Activated effector memory CD4-positive, alpha-beta T cell treated with anti-CD3 and anti-CD28 coated beads, Interleukin-2, amount 50 U/mL, for 16 hours (primary cell): Measurements from ENCODE around the gene YEATS4.
"Not testable (repeated sequence)": the region's sequence is repeated elsewhere in the genome, so short reads cannot be mapped to it uniquely, and the experiment has no call there.

Experiments used
- DNase-seq: peaks from one replicate; pipeline ENCODE4 v3.0.0-alpha.2; 2020

YEATS4 gene

DNA sequence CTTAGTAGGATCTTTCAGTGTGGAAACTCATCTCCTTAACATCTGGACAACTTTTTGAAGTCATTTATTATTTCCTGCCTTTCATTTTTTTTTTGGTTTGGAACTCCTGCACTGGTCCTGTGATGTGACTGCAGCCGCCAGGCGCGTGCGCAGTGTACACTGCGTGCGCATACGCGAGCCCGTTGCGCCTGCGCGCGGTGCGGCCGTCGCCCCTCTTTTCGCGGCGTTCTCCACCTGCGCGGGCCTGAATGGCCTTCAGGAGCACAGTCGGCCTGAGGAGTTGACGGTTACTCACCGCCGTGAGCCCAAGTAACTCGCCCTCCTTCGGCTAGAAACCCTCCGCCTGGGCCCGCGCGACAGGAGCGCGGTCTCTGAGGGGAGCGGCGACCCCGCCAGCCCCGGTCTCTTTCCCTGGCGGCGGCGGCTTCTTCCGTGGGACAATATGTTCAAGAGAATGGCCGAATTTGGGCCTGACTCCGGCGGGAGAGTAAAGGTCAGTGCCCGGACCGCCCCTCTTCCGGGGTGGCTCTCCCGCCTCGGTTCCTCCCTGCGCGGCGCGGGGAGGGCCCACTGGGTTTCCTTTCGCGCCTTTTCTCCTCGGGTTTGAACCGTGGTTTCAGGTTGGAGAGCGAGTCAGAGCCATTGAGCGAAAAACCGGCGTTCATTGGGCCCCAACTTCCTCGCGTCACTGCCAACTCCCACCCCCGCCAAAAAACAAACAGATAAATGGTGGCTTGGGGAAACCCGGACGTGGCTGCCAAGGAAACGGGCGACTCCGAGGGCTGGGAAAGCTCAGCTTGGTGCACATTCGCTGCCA, at the start of gene YEATS4:
TSS of gene YEATS4 (plus strand) at position 213 of the 817 bp plus-strand sequence. CDS start at position 443, 230 bp downstream.
- DNase-seq, result peak; percentile 94

DNA sequence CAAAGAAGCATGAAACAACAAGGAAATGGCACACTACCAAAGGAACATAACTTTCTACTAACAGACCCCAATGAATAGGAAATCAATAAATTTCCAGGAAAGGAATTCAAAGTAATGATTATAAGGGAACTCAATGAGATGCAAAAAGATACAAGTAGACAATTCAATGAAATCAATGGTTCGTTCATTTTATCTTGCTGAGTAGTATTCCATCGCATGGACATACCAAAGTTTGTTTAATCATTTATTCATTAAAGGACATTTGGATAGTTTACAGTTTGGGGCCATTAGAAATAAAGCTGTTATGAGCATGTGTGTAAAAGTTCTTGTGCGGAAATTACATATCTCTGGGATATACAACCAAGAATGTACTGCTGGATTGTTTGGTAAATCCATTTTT, 46.3 kb upstream of the YEATS4 start:
- no peak for DNase-seq

DNA sequence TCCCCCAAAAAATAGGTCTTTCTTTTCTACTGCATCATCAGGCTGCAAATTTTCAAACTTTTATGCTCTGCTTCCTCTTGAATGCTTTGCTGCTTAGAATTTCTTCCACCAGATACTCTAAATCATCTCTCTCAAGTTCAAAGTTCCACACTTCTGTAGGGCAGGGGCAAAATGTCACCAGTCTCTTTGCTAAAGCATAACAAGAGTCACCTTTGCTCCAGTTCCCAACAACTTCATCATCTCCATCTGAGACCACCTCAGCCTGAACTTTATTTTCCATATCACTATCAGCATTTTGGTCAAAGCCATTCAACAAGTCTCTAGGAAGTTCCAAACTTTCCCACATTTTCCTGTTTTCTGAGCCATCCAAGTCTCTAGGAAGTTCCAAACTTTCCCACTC, 42.8 kb upstream of the YEATS4 start:
- not testable (repeated sequence) for DNase-seq

DNA sequence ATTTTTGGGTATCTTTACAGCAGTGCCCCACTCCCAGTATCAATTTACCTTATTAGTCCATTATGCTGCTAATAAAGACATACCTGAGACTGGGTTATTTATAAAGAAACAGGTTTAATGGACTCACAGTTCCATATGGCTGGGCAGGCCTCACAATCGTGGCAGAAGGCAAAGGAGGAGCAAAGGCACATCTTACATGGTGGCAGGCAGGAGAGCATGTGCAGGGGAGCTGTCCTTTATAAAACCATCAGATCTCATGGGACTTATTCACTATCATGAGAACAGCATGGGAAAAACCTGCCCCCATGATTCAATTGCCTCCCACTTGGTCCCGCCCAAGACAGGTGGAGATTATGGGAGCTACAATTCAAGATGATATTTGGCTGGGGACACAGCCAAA, 42.3 kb upstream of the YEATS4 start:
- not testable (repeated sequence) for DNase-seq

DNA sequence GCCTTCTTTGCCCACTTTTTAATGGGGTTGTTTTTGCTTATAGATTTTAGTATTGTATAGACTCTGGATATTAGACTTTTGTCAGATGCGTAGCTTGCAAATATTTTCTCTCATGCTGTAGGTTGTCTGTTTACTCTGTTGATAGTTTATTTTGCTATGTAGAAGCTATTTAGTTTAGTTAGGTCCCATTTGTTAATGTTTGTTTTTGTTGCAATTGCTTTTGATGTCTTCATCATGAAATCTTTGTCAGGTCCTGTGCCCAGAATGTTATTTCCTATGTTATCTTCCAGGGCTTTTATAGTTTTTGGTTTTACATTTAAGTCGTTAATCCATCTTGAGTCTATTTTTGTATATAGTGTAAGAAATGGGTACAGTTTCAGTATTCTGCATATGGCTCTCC, 41.3 kb upstream of the YEATS4 start:
- no peak for DNase-seq

DNA sequence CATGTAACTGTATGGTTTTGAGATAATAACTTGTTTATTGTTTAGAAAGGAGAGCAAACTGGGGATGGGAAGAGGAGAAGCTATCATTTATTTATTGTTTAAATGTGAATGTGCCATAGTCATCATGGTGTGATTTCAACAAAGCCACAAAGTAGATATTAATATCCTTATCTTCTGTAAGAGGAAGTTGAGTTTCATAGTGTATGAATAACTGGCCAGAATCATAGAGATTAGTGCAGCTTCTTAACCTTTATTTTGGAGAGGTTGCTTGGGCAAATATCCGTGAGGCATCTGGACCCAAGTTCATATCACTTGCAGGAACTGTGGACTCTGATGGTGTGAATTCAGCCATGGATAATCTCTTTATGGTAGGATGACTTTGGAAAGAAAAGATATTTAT, 38.2 kb upstream of the YEATS4 start:
- DNase-seq, result no peak

DNA sequence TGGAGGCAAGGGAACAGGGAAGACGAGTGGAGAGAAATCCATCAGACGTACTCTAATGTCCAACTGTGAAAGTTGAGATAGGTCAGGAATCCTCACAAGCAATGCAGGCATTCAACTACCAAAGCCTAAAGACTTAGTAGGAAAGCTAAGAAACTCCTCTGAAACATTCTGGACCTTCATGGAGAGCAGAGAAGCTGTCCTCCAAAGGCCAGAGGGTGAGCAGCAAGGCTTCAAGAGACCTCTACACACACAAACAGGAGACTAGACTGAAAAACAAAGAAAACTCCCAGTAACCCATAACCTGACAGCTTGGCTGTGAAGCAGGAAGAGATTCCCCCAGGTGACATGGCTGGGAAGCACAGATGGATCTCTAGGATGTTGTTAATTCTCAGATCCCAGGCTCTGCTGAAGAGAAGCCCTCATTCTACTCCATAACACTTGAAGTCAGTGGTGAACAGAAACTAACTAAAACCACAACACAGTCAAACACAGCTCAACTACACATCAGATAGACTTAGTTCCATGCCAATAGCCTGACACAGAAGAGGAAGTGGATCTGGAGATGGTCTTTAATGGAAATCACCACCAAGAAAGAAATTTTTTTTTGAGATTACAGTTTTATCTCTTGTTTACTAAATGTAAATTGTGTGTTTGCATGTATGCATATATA, 34.6 kb upstream of the YEATS4 start:
- no peak for DNase-seq

DNA sequence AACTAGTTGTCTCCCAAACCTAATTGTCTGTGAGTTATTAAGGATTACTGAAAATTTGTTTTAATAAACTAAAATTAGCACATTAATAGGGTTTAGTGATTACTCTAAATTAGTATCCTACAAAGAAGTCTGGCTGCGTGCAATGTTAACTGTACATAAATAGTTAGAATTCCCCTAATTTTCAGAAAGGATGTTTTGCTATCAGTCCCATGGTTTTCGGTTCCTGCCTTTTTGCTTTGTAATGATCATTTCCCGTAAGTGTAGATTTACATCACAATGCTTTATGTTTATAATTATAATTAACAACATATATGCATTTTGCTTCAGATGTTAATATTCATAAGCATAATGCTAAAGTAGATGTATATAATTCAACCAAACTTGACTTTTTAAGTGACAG, 31.1 kb upstream of the YEATS4 start:
- no peak for DNase-seq

DNA sequence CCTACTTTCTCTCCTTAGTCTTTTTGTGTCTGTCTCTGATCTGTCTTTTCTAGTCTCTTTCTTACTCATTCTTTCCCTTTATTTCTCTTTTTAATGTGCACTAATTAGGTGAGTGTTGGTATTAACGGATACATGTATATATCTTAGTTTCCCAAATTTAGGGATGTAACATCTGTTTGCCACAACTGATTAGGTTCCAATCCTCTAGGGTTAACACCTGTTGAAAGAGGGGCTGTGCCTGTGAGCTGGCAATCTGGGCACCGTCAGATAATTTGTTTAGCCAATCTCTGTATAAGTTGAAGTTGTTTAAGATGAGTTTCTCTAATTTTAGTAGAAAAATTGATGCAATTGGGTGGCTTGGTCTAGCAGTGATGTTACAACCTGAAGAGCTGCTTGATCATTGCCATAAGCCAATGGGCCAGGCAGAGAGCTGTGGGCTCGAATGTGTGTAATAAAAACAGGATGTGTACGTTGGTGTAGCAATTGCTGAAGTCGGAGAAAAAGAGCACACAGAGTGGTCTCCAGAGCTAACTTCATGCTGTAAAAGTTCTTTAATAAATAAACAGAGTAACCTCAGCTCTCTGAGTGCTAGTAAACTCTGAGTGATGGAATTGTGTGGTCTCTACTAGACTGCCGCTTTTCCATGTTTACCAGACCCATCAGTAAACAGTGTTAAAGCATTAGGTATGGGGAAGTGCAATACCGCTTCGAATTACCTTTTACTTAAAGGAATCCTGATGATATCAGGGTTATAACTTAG, 29.7 kb upstream of the YEATS4 start:
- no peak for DNase-seq

DNA sequence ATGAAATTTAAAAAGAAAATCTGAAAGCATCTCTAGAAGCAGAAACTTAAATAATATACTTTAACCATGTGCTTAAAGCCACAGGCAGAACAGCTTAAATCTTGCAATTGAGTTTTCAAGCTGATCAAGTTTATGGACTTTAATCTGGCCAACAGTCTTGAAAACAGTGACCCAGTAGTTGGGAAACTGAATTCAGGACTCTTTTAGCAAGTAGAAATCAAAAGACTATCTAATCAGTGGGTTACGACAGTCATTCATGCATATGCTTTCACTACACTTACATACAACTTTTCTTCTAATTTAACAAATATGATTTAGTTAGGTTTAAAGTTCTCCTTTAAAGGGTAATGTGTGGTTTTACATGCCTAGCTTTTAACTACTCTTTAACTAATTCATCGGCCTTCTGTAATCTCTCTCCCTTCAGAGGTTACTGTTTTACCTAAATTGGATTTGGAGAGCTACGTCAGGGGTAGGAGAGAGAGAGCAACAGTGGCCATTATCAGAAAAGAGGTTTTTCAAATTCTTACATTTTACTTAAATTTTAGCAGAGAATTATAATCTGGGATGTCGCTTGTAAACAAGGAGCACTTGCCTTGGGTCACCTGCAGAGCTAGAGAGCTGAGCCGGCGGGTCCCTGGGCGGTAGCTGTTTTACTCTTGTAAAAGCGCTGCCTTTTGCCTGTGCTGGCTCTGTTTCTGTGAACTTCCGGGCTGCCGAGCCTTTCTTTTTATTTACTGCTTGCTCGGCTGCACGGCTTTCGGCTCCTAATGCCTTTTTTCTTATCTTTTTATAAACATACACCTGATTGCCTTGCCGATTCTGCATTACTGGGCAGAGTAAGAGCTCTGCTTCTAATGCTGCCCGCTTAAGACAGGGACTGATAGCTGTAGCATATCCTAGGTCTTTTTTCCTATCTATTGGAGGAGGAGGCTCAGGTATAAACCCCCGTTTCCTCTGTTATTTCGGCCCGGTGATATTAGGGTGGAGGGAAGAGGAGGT, 28.8 kb upstream of the YEATS4 start:
- peak; percentile 83 for DNase-seq

DNA sequence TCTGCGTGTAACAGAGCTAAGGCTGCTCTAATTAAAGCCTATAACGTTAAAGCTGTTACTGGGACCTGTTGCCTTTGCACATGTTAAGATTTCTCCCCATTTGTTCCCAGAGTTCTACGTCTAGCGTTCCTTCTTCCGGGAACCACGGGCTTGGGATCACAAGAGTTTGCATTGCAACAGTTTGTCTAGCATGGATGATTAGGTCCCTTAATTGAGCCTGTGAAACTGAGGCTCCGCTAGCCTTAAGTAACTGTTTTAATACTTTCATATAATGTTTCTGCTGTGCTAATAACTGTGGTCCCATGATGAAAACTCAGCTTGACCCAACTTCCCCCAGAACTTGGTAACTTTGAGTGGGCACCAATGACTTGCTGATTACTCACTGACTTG, 28.0 kb upstream of the YEATS4 start:
- no peak for DNase-seq

DNA sequence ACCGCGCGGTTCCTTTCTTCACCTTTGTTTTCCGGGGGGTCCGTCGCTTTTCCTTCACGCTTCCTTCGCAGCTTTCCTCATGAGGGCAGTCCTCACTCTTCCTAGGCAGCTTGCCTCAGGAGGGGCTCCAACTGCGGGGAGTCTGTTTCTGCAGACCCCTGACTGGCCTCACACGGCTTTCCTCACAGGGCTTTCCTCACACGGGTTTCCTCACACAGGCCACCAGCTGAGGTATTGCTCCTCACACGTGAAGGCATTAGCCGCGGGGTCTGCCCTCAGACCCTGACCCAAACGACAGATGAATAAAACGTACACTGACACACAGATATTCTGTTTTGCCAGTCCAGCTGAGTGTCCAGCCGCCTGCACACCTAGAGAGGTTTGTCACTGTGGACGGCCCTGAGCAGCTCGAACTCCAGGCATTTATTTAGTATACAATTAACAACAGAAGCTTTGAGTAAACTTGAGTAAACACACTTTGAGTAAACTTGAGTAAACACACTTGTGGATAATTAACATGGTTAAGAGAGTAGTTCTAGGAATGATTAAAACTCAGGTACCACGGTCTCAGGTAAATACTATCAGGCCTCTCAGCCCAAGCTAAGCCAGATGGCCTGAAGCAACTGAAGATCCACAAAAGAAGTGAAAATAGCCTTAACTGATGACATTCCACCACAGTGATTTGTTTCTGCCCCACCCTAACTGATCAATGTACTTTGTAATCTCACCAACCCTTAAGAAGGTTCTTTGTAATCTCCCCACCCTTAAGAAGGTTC, 27.4 kb upstream of the YEATS4 start:
- DNase-seq, result no peak

DNA sequence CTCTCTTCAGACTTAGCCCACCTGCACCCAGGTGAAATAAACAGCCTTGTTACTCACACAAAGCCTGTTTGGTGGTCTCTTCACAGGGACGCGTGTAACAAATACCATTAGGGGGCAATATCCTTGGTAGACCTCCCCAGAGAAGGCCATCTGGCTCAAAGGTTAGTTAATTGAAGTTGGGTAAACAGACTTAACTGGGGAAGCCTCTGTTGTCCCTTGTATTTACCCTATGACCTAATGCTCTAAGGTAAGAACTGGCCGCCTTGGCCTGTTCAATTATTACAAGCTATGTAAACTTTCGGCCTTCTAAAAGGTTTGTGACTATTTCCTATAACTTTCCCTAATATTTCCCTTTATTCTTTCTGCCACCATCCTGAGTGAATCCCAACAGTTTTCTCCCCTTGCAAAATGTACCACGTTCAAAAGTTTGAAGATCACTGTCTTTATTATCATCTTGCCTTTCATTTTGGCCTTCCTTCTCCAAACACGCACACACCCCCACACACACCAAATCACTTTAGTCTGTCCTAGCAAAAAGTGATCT, 26.7 kb upstream of the YEATS4 start:
- no peak for DNase-seq

DNA sequence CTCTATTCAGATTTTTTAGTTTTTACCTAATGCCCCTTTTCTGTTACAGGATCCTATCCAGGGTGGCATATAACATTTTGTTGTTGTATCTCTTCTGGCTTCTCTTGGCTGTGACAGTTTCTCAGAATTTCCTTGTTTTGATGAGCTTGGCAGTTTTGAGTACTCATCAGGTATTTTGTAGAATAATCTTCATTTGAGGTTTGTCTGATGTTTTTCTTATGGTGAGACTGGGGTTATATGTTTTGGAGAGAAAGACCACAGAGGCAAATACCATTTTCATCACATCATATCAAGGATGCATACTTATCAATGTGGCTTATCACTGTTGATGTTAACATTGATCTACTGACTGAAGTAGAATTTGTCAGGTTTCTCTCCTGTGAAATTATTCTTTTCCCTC, 25.4 kb upstream of the YEATS4 start:
- no peak for DNase-seq

DNA sequence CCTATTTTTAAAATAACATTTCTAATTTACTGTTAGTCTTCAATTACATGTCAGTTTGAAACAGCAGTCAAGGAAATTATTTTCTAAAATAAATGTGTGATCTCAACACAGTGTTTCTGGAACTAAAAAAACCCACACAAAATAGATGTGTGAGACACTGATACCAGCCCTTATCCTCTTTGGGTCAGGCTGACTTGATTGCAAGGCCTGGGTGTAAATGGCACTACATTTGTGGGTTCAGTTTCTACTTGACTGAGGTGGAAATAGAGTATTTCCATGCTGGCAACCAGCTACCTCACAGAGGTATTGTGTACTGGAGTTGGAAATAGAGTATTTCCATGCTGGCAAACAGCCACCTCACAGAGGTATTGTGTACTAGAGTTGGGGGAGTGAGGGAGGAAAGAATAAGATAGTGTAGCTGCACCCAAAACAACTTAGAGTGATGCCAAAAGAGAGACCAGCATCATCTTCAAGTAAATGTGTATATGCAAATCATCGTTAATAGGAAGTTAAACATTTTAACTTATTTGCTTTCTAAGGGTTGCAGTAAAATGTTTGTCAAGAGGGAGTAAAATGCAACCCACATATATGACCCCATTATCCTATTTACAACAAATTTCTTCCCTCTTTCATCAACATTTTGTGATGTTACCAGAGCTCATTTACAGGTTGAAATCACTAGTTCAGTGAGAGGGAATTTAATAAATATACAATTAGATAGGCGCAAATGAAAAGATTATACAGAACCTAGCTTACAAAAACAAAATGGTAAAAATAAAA, 22.0 kb upstream of the YEATS4 start:
- no peak for DNase-seq

DNA sequence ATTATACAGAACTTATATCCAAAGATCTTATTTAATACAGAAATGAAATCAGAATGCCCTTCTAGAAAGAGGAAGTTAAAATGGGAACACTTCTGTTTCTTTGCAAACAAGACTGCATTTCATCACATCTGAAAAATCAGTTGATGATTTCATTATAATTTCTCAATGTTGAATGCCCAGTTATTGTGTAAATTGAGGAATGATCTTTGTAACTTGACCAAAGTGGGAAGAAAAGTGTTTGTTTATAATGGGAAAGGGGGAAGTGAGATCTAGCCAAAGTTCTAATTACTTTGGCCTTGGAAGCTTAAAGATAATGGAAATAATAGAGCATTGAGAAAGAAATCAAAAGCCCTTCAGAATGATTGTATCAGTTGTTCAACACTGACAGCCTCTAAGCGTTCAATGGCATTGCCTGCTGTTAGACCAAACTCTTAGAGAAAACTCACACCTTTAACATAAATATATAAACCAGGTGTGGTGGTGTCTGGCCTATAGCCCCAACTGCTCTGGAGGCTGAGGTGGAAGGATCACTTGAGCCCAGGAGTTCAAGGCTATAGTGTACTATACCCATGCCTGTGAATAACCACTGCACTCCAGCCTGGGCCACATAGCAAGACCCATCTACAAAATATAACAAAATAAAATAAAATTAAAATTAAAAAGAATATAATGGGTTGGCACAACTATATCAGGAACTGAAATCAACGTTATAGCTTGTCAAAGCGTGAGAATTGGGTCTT, 21.3 kb upstream of the YEATS4 start:
- no peak for DNase-seq

DNA sequence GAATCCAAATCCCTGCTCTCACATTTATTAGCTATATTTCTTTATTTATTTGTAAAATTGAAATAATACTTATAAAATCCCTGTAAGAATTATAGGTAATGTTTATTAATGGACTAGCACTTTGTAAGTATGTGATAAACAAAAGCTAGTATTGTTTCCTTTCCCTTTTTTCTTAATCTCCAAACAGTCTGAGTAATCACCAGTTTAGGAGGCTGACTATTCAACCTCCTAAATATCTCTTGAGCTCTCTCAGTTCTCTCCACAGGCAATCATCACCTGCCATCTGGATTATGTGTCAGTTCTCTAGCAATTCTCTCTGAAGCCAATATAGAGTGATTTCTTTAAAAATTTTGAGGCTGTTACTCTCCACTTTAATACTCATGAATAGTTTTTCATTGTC, 20.6 kb upstream of the YEATS4 start:
- DNase-seq, result no peak

DNA sequence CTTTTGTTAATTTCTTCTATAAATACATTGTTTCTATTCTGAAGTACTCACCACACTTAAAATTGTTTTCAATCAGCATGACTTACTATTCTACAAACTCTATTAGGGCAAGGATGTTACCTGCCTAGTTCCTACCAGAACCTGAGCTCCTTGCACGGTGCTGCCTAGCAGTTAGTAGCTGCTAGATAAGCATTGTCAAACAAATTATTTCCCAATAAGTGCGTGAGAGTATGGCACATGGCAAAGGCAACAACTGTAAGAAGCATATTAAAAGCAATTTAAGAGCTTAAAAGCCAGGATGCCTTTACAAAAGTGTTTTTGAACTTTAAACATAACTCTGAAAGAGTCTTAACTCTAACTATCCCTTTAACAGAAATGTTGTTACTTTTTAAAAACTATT, 19.5 kb upstream of the YEATS4 start:
- no peak for DNase-seq

DNA sequence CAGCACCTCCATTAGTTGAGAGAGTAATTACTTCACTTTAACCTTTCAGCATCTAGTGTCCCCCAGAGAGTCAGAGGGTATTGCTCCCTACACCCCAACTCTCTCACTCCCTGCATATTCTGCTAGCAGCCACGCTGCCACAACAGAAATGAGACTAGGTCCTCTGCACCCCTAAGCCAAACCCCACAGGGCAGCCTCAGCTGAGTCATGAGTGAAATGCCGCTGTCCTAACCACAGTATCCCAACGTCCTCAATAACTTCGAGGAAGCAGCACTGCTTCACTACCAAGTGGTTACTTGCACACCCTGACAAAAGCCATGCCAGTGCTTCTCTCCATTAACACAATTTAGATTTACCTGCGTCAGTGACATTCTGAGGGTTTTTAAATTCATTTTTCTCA, 18.2 kb upstream of the YEATS4 start:
- DNase-seq, result no peak

DNA sequence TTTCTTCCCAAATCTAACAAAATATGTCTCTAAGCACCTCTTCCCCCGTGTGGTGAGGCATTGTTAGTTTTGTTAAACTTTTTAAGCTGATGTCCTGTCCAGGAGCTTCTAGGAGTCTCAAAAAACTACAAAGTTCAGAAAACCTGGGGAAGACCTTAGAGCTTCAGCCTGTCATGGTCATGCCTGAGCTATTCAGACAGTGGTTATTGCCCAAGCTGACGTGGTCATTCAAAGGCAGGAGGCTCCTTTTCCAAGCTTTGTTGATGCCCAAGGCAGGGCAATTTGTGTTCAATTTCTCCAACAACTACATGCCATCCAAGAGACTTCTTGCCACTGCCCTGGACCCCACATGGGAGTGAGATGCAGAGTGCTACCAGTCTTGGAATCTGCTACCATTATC, 17.1 kb upstream of the YEATS4 start:
- DNase-seq, result no peak
